Measurements from ENCODE around the gene AHRR. TPM values are rescaled to one million over a fixed set of nuclear protein-coding genes. Genes with fewer than 3 reads are reported as not detected.

Gene AHRR
- total and polyA plus RNA-seq, 2 of the 4 experiments (the other 2 are of a cell fraction): 15.6 to 37.1 TPM

GRCh38 chr5:438481-438981, 117.0 kb downstream of the AHRR start:
- H2AFZ ChIP-seq (replicated peaks; ENCODE audit: low read length, poor library complexity): no peak overlapping the region
- H3K4me1 ChIP-seq (ENCODE audit: control insufficient read depth, insufficient read depth, low read length): peaks cover 5% of the 10 kb centered on the region
- POLR2A ChIA-PET (ENCODE audit: unreplicated experiment): no interaction called here
- in situ Hi-C loops (cut with MboI; ENCODE audit: low sequenced_read_pairs): loop anchor here (5.0 kb wide), 1 partner anchor 126 kb away; no protein-coding TSS in a partner anchor
- H2AK9ac ChIP-seq (replicated peaks; ENCODE audit: low read depth, low read length, poor library complexity): no peak overlapping the region
- H4K8ac ChIP-seq (ENCODE audit: low read depth in 2 of 2, low read length in 2 of 2): no peak overlapping the region
- H3K36me3 ChIP-seq (ENCODE audit: control insufficient read depth, insufficient read depth, low read length): peaks cover 19% of the 10 kb centered on the region; the same call in 1 of the 2 replicates
- no peaks in the 10 kb centered on the region for H3K9me3 ChIP-seq (ENCODE audit: control insufficient read depth, insufficient read depth, low read length)
- ATAC-seq (ENCODE audit: low read depth) (no peak), DNase-seq (no peak)
- H3K4me3 ChIP-seq (ENCODE audit: insufficient read depth, low read depth, low read length): no peak overlapping the region
- dilution Hi-C loops (cut with HindIII; ENCODE audit: low sequenced_read_pairs, unreplicated experiment): no loop called here
- H3K4me2 ChIP-seq (ENCODE audit: low read depth, low read length): no peak overlapping the region
- intact Hi-C loops (cut with micrococcal nuclease): no loop called here
- no peak overlapping the region for H2BK20ac ChIP-seq (ENCODE audit: low read depth, low read length)
- H3K4ac ChIP-seq (ENCODE audit: low read depth, low read length): peak overlapping the region; percentile 15; the same call in 1 of the 2 replicates
- no peak overlapping the region; the same call in 2 of the 3 replicates for H2BK15ac ChIP-seq (ENCODE audit: low read depth, low read length)
- no peak overlapping the region for H2AK5ac ChIP-seq (ENCODE audit: low read depth, low read length)
- no peak overlapping the region for H2BK5ac ChIP-seq (ENCODE audit: low read depth, low read length, poor library complexity, severe bottlenecking)
- H3K18ac ChIP-seq (ENCODE audit: low read depth, low read length): no peak overlapping the region
- H3K14ac ChIP-seq (replicated peaks; ENCODE audit: low read depth, low read length): no peak overlapping the region
- peaks cover 4% of the 10 kb centered on the region; the same call in 1 of the 2 replicates for H4K20me1 ChIP-seq (ENCODE audit: insufficient read depth, low read length)
- peaks cover 4% of the 10 kb centered on the region; the same call in 1 of the 2 replicates for H3K9me1 ChIP-seq (ENCODE audit: insufficient read depth, low read length)
- H3K27ac ChIP-seq (ENCODE audit: insufficient read depth, low read length): no peak overlapping the region
- WGBS, 2 experiments (ENCODE audit: extremely low coverage in 2 of 2, insufficient read length in 1 of 2): 74% methylated on average over 10 of the region's 14 CpGs; no CpG with 5 or more reads in 1 of the 2 experiments
- H4K5ac ChIP-seq (ENCODE audit: low read depth, low read length): no peak overlapping the region
- H3K56ac ChIP-seq (ENCODE audit: extremely low read depth, insufficient read depth, low read length): no peak overlapping the region
- no peak overlapping the region for H2BK120ac ChIP-seq (ENCODE audit: low read depth, low read length)
- H3K9ac ChIP-seq (ENCODE audit: low read depth, low read length): no peak overlapping the region
- H4K91ac ChIP-seq (ENCODE audit: insufficient read depth, low read depth, low read length): no peak overlapping the region
- H3K23ac ChIP-seq (ENCODE audit: low read depth, low read length): no peak overlapping the region
- no peaks in the 10 kb centered on the region for H3K27me3 ChIP-seq (ENCODE audit: control insufficient read depth, insufficient read depth, low read length)
- no TSS peak for BruUV-seq (replicated peaks)
- CTCF ChIA-PET: no interaction called here
- no peak for TF ChIP-seq BHLHE40 (IDR thresholded peaks at IDR 0.05; ENCODE audit: low read depth, low read length)
- TF ChIP-seq CEBPB (IDR thresholded peaks at IDR 0.05; ENCODE audit: low read depth, low read length): no peak
- no peak for TF ChIP-seq RFX5 (IDR thresholded peaks at IDR 0.05; ENCODE audit: low read depth, low read length)
- TF ChIP-seq CTCF (conservative IDR thresholded peaks at IDR 0.05; ENCODE audit: low read depth, low read length): no peak
- TF ChIP-seq MAFK (IDR thresholded peaks at IDR 0.05; ENCODE audit: low read depth, low read length): no peak
- TF ChIP-seq NFE2L2 (IDR thresholded peaks at IDR 0.05; ENCODE audit: low read depth, low read length): no peak
- no peak for TF ChIP-seq SMC3 (IDR thresholded peaks at IDR 0.05; ENCODE audit: low read depth, low read length)
- TF ChIP-seq POLR2A (IDR thresholded peaks at IDR 0.05; ENCODE audit: low read depth, low read length): no peak
- no peak for TF ChIP-seq MXI1 (IDR thresholded peaks at IDR 0.05; ENCODE audit: borderline replicate concordance, low read depth, low read length)
- no peak for TF ChIP-seq CHD1 (IDR thresholded peaks at IDR 0.05; ENCODE audit: low read depth, low read length)
- TF ChIP-seq USF2 (IDR thresholded peaks at IDR 0.05; ENCODE audit: low read depth, low read length): no peak
- peaks cover 13 to 50% of the 10 kb centered on the region in 2 experiments for H3K79me1 ChIP-seq (ENCODE audit: low read depth in 1 of 2, low read length in 2 of 2)
